ENCODE data around the gene ZBTB2.

- TF ChIP-seq CTCF (conservative IDR thresholded peaks at IDR 0.05; ENCODE audit: low read length) (no peak), EZH2phosphoT487 (IDR thresholded peaks at IDR 0.05; ENCODE audit: borderline replicate concordance, low read depth, low read length) (no peak)
Observed at GRCh38 chr6:151379933-151380847, 11.2 kb downstream of the ZBTB2 start.
